ENCODE data around the gene KCNC1. TPM values are rescaled to one million over a fixed set of nuclear protein-coding genes. Genes with fewer than 3 reads are reported as not detected.

KCNC1 gene
- polyA plus RNA-seq, 1 experiment, result not detected

DNA sequence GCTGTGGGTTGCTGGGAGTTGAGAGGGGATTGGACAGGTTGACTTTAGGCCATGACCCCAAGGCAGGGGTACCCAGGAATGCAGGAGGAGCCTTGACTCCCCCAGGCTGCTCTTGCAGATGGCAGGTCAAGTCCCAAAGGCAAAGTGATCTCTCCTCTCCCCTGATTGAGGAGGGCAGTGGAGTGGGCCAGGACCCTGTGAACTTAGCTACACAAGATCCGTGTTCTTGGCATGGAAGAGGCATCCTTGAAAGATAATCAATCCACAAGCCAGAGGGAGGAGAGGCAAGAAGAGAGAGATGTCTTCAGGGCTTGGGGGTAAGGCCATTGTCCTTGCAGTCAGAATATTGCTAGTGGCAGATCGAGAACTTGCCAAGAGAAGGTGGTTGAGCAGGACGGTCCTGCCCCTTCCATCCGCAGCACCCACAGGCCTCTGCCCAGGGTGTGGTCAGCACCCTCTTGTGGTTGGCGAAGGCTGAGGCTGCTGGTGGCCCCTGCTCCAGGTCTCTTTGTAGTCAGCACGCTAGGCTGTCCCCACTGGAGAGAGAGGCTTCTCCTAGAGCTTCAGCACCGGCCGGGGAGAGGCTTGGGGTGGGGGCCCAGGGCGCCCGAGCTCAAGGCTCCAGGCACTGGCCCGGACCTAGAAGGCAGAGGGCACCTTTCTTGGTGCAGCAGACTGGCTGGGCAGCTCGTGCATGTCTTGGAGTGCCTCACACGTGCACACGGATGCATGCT is 45.4 kb downstream of the KCNC1 start:
- ChIA-PET POLR2A (interaction anchor here (0.6 kb wide), 1 partner anchor 66 kb away, joined by 3 read pairs; no protein-coding TSS in a partner anchor), CTCF (no interaction called here)
- Histone ChIP-seq H3K27me3 (ENCODE audit: control insufficient read depth, insufficient read depth, low read length) (no peaks in the 10 kb centered on the region), H3K27ac (ENCODE audit: low read depth, low read length) (no peak overlapping the region), H3K4me3 (ENCODE audit: low read depth, low read length) (no peak overlapping the region), H3K9me3 (ENCODE audit: control insufficient read depth, insufficient read depth, low read length) (no peaks in the 10 kb centered on the region; the same call in 1 of the 2 replicates)
- DNase-seq (ENCODE audit: low read depth, low spot score), result no peak
- TF ChIP-seq, protein P1, sequence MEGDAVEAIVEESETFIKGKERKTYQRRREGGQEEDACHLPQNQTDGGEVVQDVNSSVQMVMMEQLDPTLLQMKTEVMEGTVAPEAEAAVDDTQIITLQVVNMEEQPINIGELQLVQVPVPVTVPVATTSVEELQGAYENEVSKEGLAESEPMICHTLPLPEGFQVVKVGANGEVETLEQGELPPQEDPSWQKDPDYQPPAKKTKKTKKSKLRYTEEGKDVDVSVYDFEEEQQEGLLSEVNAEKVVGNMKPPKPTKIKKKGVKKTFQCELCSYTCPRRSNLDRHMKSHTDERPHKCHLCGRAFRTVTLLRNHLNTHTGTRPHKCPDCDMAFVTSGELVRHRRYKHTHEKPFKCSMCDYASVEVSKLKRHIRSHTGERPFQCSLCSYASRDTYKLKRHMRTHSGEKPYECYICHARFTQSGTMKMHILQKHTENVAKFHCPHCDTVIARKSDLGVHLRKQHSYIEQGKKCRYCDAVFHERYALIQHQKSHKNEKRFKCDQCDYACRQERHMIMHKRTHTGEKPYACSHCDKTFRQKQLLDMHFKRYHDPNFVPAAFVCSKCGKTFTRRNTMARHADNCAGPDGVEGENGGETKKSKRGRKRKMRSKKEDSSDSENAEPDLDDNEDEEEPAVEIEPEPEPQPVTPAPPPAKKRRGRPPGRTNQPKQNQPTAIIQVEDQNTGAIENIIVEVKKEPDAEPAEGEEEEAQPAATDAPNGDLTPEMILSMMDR (IDR thresholded peaks at IDR 0.05; ENCODE audit: low read depth, low read length), result no peak

DNA sequence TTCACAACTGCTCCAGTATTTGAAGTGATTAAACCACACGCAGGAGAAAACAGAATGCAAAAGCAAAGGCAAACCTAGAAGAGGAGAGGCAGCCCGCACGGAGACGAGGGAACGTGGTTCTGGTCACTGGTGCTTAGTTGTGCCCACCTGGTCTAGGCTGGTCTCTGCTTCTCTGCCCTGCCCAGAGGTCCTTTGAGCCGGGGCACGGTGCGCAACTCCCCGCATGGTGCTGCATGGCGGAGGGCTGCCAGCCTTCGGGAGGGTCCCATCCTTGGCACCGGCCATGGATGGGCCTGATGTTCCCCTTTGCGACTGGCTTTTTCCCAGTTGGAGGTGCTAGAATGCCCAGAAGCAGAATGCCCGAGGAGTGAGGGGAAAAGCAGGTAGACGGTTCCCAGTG is 46.1 kb downstream of the KCNC1 start:
- no peak overlapping the region for H3K27ac ChIP-seq (ENCODE audit: low read depth, low read length)
- no peak overlapping the region for H3K4me3 ChIP-seq (ENCODE audit: low read depth, low read length)
- TF ChIP-seq, protein P1 (IDR thresholded peaks at IDR 0.05; ENCODE audit: low read depth, low read length), result no peak
- no peaks in the 10 kb centered on the region for H3K27me3 ChIP-seq (ENCODE audit: control insufficient read depth, insufficient read depth, low read length)
- ChIA-PET CTCF (no interaction called here), POLR2A (no interaction called here)
- no peak for DNase-seq (ENCODE audit: low read depth, low spot score)
- no peaks in the 10 kb centered on the region; the same call in 1 of the 2 replicates for H3K9me3 ChIP-seq (ENCODE audit: control insufficient read depth, insufficient read depth, low read length)

DNA sequence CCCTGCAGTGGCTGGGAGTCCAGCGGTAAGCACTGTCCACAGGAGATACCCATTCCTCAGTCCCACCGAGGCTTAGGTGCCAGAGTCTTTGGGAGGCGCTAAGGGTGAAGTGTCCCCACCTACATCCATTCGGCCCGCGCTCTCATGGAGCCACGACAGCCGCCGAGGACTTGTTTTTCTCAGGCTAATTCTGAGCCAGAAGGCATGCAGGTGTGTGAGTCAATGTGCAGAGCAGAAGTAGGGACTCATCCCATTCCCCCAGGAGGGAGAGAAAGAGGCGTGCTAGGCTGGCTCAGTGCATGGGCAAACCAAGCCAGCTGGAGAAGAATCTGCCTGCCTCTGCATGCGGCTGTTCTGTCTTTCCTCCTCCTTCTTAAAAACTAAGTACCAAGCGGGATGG is 46.6 kb downstream of the KCNC1 start:
- TF ChIP-seq, protein P1 (IDR thresholded peaks at IDR 0.05; ENCODE audit: low read depth, low read length), result no peak
- ChIA-PET POLR2A (no interaction called here), CTCF (interaction anchor here (1.4 kb wide), 1 partner anchor 52 kb away, joined by 3 read pairs; no protein-coding TSS in a partner anchor)
- H3K27me3 ChIP-seq (ENCODE audit: control insufficient read depth, insufficient read depth, low read length), result no peaks in the 10 kb centered on the region
- H3K4me3 ChIP-seq (ENCODE audit: low read depth, low read length), result no peak overlapping the region
- H3K27ac ChIP-seq (ENCODE audit: low read depth, low read length), result no peak overlapping the region
- H3K9me3 ChIP-seq (ENCODE audit: control insufficient read depth, insufficient read depth, low read length), result no peaks in the 10 kb centered on the region; the same call in 1 of the 2 replicates
- DNase-seq (ENCODE audit: low read depth, low spot score), result no peak

DNA sequence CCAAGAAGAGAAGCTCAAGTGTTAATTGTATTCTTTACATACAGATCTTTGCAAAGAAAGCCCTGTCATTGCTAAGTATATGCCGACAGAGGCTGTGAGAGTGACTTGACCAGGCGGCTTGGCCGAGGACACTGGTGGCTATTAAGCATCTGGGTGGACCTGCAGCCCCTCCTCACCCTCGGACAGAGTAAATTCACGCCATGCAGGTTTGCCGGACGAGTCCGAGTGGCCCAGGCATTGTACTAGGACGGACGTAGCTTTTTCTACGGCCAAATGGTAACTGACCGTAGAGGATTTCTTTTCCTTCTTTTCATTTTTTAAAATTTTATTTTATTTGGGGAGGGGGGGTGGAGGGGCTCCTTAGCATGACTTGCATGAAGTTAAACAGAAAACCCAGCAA is 47.0 kb downstream of the KCNC1 start:
- ChIA-PET CTCF (interaction anchor here (1.4 kb wide), 1 partner anchor 52 kb away, joined by 3 read pairs; no protein-coding TSS in a partner anchor), POLR2A (no interaction called here)
- no peaks in the 10 kb centered on the region for H3K27me3 ChIP-seq (ENCODE audit: control insufficient read depth, insufficient read depth, low read length)
- TF ChIP-seq, protein P1 (IDR thresholded peaks at IDR 0.05; ENCODE audit: low read depth, low read length), result no peak
- no peak overlapping the region for H3K27ac ChIP-seq (ENCODE audit: low read depth, low read length)
- no peak for DNase-seq (ENCODE audit: low read depth, low spot score)
- no peaks in the 10 kb centered on the region; the same call in 1 of the 2 replicates for H3K9me3 ChIP-seq (ENCODE audit: control insufficient read depth, insufficient read depth, low read length)
- no peak overlapping the region for H3K4me3 ChIP-seq (ENCODE audit: low read depth, low read length)

DNA sequence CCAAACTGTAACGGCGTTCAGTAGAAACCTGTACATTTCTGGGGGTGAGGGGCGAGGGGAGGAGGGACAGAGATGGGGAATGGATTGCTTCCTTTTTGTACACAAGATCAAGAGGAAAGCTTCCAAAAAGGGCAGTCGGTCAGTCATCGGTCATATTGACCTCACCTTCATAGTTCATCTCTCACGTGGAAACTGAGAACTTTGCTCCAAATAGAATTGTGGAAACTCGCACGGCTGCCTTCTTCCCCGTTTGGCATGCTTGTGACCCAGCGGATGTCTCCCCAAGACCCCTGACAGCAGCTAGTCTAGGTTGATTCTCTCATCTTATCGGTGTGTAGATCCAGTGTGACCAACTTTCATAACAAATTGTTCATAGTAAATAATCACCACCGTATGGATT is 47.6 kb downstream of the KCNC1 start:
- ChIA-PET CTCF (interaction anchor here (1.4 kb wide), 1 partner anchor 53 kb away, joined by 3 read pairs; no protein-coding TSS in a partner anchor), POLR2A (no interaction called here)
- TF ChIP-seq, protein P1 (IDR thresholded peaks at IDR 0.05; ENCODE audit: low read depth, low read length), result no peak
- H3K9me3 ChIP-seq (ENCODE audit: control insufficient read depth, insufficient read depth, low read length), result no peaks in the 10 kb centered on the region; the same call in 1 of the 2 replicates
- no peak overlapping the region for H3K4me3 ChIP-seq (ENCODE audit: low read depth, low read length)
- no peak for DNase-seq (ENCODE audit: low read depth, low spot score)
- no peak overlapping the region for H3K27ac ChIP-seq (ENCODE audit: low read depth, low read length)
- H3K27me3 ChIP-seq (ENCODE audit: control insufficient read depth, insufficient read depth, low read length), result no peaks in the 10 kb centered on the region

Measured in AG04450 (cell line).